ENCODE measurements around the gene TGOLN2. TPM values are rescaled to one million over a fixed set of nuclear protein-coding genes. Genes with fewer than 3 reads are reported as not detected.

Gene TGOLN2
- total and polyA plus RNA-seq, 2 of the 13 experiments (the other 11 are each of a cell fraction or from before 2014, with no cell fraction given), result 99.6 to 155 TPM

DNA sequence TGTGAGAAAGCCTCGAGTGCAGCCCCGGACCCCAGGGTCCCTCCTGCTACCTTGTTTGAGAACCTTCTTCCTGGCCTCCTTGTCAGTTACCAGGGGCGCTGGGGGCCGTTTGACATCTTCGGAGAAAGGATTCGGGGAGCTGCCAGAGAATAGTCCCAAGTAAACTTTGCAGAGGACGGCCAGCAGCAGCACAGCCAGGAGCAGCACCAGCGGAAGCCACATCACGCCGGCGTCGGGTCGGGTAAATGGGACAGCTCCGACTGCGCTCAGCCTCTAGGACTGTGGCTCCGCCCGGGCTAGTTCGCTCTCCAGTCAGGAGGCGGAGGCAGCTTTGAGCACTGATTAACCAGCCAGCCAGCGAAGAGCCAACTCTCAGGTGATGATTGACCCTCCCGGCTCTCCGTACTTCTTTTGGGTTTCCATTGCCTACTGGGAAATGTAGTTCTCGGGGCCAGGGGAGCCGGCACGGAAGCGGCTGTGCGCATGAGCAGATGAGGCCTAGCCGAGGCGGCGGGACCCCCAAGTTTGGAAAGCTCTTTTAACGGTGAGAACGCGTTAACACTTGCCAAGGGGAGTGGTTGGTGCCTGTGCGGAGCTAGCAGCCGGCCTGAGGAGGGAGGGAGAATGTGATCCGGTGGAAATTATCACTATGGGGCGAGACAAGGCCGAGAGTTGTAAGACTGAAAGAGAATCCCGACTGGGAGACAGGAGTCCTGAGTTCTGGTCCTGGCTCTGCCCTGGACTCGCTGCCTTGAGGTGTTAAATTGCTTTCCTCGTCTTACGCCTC, 26.7 kb upstream of the TGOLN2 start, which contains the start of the genes ELMOD3 and RETSAT (continued):
- TF ChIP-seq HCFC1 (IDR thresholded peaks at IDR 0.05; ENCODE audit: low read depth, low read length) (peak; percentile 98), PHB2 (IDR thresholded peaks at IDR 0.05; ENCODE audit: partially characterized antibody) (no peak), ZNF296 (CRISPR knock-in tag; conservative IDR thresholded peaks at IDR 0.05) (peak; percentile 9; the same call in 1 of the 2 replicates), FOXJ3 (CRISPR knock-in tag; IDR thresholded peaks at IDR 0.05; ENCODE audit: borderline replicate concordance) (peak; percentile 78), KLF11 (CRISPR knock-in tag; IDR thresholded peaks at IDR 0.05) (peak; percentile 65; the same call in 1 of the 2 replicates), ZBTB38 (CRISPR knock-in tag; IDR thresholded peaks at IDR 0.05) (peak; percentile 90), ZNF432 (CRISPR knock-in tag; IDR thresholded peaks at IDR 0.05; ENCODE audit: borderline replicate concordance) (no peak), TOPORS (CRISPR knock-in tag; IDR thresholded peaks at IDR 0.05) (peak; percentile 76), MEIS2 (CRISPR knock-in tag; IDR thresholded peaks at IDR 0.05) (peak; percentile 74), PTBP1 (IDR thresholded peaks at IDR 0.05; ENCODE audit: low read depth, low read length, poor library complexity, severe bottlenecking) (no peak), MEF2D (CRISPR knock-in tag; IDR thresholded peaks at IDR 0.05) (peak; percentile 89), TSC22D2 (CRISPR knock-in tag; IDR thresholded peaks at IDR 0.05; ENCODE audit: borderline replicate concordance) (peak; percentile 87; the same call in 1 of the 2 replicates), SUZ12 (IDR thresholded peaks at IDR 0.05; ENCODE audit: low read depth, low read length) (peak; percentile 82)
- TF ChIP-seq, protein P1, sequence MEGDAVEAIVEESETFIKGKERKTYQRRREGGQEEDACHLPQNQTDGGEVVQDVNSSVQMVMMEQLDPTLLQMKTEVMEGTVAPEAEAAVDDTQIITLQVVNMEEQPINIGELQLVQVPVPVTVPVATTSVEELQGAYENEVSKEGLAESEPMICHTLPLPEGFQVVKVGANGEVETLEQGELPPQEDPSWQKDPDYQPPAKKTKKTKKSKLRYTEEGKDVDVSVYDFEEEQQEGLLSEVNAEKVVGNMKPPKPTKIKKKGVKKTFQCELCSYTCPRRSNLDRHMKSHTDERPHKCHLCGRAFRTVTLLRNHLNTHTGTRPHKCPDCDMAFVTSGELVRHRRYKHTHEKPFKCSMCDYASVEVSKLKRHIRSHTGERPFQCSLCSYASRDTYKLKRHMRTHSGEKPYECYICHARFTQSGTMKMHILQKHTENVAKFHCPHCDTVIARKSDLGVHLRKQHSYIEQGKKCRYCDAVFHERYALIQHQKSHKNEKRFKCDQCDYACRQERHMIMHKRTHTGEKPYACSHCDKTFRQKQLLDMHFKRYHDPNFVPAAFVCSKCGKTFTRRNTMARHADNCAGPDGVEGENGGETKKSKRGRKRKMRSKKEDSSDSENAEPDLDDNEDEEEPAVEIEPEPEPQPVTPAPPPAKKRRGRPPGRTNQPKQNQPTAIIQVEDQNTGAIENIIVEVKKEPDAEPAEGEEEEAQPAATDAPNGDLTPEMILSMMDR (CRISPR knock-in tag; IDR thresholded peaks at IDR 0.05), result peak; percentile 13; the same call in 1 of the 2 replicates
- TF ChIP-seq, protein P2, sequence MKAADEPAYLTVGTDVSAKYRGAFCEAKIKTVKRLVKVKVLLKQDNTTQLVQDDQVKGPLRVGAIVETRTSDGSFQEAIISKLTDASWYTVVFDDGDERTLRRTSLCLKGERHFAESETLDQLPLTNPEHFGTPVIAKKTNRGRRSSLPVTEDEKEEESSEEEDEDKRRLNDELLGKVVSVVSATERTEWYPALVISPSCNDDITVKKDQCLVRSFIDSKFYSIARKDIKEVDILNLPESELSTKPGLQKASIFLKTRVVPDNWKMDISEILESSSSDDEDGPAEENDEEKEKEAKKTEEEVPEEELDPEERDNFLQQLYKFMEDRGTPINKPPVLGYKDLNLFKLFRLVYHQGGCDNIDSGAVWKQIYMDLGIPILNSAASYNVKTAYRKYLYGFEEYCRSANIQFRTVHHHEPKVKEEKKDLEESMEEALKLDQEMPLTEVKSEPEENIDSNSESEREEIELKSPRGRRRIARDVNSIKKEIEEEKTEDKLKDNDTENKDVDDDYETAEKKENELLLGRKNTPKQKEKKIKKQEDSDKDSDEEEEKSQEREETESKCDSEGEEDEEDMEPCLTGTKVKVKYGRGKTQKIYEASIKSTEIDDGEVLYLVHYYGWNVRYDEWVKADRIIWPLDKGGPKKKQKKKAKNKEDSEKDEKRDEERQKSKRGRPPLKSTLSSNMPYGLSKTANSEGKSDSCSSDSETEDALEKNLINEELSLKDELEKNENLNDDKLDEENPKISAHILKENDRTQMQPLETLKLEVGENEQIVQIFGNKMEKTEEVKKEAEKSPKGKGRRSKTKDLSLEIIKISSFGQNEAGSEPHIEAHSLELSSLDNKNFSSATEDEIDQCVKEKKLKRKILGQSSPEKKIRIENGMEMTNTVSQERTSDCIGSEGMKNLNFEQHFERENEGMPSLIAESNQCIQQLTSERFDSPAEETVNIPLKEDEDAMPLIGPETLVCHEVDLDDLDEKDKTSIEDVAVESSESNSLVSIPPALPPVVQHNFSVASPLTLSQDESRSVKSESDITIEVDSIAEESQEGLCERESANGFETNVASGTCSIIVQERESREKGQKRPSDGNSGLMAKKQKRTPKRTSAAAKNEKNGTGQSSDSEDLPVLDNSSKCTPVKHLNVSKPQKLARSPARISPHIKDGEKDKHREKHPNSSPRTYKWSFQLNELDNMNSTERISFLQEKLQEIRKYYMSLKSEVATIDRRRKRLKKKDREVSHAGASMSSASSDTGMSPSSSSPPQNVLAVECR (CRISPR knock-in tag; IDR thresholded peaks at IDR 0.05; ENCODE audit: borderline replicate concordance), result peak; percentile 94
- TF ChIP-seq, protein P3, sequence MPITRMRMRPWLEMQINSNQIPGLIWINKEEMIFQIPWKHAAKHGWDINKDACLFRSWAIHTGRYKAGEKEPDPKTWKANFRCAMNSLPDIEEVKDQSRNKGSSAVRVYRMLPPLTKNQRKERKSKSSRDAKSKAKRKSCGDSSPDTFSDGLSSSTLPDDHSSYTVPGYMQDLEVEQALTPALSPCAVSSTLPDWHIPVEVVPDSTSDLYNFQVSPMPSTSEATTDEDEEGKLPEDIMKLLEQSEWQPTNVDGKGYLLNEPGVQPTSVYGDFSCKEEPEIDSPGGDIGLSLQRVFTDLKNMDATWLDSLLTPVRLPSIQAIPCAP (CRISPR knock-in tag; IDR thresholded peaks at IDR 0.05; ENCODE audit: low read depth), result 0 out of 2 replicates have a peak, but pooled peaks have one; percentile 90
- TF ChIP-seq, protein P4, sequence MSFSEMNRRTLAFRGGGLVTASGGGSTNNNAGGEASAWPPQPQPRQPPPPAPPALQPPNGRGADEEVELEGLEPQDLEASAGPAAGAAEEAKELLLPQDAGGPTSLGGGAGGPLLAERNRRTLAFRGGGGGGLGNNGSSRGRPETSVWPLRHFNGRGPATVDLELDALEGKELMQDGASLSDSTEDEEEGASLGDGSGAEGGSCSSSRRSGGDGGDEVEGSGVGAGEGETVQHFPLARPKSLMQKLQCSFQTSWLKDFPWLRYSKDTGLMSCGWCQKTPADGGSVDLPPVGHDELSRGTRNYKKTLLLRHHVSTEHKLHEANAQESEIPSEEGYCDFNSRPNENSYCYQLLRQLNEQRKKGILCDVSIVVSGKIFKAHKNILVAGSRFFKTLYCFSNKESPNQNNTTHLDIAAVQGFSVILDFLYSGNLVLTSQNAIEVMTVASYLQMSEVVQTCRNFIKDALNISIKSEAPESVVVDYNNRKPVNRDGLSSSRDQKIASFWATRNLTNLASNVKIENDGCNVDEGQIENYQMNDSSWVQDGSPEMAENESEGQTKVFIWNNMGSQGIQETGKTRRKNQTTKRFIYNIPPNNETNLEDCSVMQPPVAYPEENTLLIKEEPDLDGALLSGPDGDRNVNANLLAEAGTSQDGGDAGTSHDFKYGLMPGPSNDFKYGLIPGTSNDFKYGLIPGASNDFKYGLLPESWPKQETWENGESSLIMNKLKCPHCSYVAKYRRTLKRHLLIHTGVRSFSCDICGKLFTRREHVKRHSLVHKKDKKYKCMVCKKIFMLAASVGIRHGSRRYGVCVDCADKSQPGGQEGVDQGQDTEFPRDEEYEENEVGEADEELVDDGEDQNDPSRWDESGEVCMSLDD (CRISPR knock-in tag; IDR thresholded peaks at IDR 0.05; ENCODE audit: borderline replicate concordance), result 0 out of 2 replicates have a peak, but pooled peaks have one; percentile 55

Data from HepG2 (cell line).